Adrenal gland (tissue), 5 donors: ENCODE measurements around the gene COL19A1.

Source experiments
- CTCF ChIP-seq, 6 experiments: fragments of 450-650 bp in 4 of 6; fragments of 200-600 bp in 2 of 6; sonication (generic) in 1 of 6; IDR thresholded peaks; 1 replicate in 5 of 6; 2 replicates in 1 of 6; pipeline versions ENCODE4 v1.5.1 to v1.8.0; 2016 to 2021; ENCODE audit warnings: antibody characterized with exemption in 6 of 6, mild to moderate bottlenecking in 2 of 6, moderate library complexity in 1 of 6
- POLR2A ChIP-seq, 2 donors: fragments of 450-650 bp; IDR thresholded peaks; one replicate each; pipeline ENCODE4 v1.6.1; 2017; ENCODE audit warnings: antibody characterized with exemption in 2 of 2, mild to moderate bottlenecking in 2 of 2, moderate library complexity in 1 of 2
- donor health status: DM: no; HTN: no; CAD: no.

DNA sequence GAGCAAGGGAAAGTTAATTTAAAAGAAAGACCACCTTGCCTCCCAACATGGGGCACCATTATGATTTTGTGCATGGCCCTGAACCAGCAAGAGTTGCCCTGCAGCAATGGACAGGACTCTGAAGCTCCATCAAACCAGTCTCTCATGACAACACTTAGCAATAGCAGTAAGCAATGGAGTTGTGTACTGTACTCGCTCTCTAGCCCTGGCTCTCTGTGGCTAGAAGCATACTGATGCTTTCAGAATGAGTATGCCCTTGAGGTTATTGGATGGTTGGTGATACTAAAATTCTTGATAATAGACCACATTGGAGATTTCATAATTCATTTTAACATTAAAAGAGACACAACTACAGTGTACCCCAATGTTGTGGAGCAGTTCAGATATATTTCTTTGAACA is 46.3 kb upstream of the COL19A1 start:
- TF ChIP-seq CTCF (IDR thresholded peaks at IDR 0.05) = no peak
- TF ChIP-seq POLR2A (IDR thresholded peaks at IDR 0.05) = no peak
